ENCODE results near the gene DPP7.
"Not testable (repeated sequence)": the region's sequence is repeated elsewhere in the genome, so short reads cannot be mapped to it uniquely, and the experiment has no call there.

DPP7 gene

DNA sequence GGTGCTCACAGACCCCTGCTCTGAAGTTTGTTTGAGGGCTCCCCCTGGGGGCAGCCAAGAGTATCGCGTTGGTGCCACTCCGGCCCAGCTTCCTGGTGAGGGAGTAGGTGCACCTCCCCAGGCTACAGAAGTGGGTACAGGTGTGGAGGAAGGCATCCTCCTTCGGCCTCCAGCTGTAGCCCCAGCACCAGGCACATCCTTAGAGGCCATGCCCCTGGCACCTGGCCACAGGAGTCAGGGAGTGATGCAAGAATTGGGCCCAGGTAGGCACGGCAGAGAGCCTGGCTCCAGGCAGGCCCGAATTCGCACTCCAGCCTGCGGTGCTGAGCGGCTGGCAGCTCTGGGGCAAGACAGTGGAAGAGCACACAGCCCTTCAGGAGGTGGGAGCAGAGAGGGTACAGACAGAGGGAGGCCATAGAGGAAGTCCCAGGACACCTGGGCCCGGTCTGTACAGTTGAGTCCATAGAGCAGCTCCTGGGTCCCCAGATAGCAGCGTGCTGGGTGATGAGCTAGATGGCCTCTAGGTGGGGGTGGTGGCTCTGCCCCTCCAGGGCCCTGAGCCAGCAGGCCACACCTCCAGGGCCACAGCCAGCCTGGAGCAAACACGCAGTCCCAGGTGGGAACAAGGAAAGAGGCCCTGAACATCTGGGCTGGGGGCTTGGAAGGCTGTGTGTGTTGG lies 46.5 kb downstream of the DPP7 start:
- Histone ChIP-seq H3K36me3 (ENCODE audit: control insufficient read depth, insufficient read depth, low read length) (peaks cover 10% of the 10 kb centered on the region), H3K9me3 (ENCODE audit: control insufficient read depth, insufficient read depth, low read length) (no peaks in the 10 kb centered on the region), H3K4me1 (ENCODE audit: control insufficient read depth, insufficient read depth, low read length) (no peaks in the 10 kb centered on the region), H3K9ac (ENCODE audit: low read depth, low read length) (no peak overlapping the region), H3K27me3 (ENCODE audit: control insufficient read depth, insufficient read depth, low read length) (peaks cover 11% of the 10 kb centered on the region), H3K4me3 (ENCODE audit: low read depth, low read length) (no peak overlapping the region)

GRCh38 chr9:137066096-137066861 lies 48.3 kb downstream of the DPP7 start:
- Histone ChIP-seq H3K4me3 (ENCODE audit: low read depth, low read length) (no peak overlapping the region), H3K27me3 (ENCODE audit: control insufficient read depth, insufficient read depth, low read length) (peaks cover 8% of the 10 kb centered on the region), H3K36me3 (ENCODE audit: control insufficient read depth, insufficient read depth, low read length) (peaks cover 10% of the 10 kb centered on the region), H3K4me1 (ENCODE audit: control insufficient read depth, insufficient read depth, low read length) (no peaks in the 10 kb centered on the region), H3K9me3 (ENCODE audit: control insufficient read depth, insufficient read depth, low read length) (no peaks in the 10 kb centered on the region), H3K9ac (ENCODE audit: low read depth, low read length) (no peak overlapping the region)

DNA sequence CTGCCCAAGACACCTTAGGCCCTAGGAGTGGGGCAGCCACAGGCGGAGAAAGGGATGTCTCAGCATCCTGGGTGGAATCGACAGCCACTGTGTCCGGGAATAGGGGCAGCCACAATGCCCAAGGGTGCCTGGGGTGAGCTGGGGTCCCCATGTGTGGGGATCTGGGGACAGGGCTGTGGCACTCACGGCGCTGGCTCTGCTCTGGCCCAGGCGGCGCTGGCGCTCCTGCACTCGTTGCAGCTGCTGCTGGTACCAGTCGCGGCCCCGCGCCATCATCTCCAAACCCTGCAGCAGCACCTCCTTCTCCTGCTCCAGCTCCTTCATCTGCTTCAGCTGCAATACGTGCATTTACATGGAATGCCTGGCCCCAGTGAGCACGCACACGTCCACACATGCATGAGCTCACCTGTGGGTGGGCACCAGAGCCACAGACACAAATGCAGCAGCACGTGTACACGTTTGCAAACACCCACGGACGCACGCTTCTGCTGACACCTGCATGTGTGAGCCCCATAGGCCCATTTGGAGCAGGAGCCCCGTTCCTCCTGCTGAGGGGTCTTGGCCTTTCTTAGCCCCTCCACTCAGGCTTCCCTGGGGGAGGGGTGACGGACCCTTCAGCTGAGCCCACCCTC lies 49.1 kb downstream of the DPP7 start:
- peaks cover 7% of the 10 kb centered on the region for H3K27me3 ChIP-seq (ENCODE audit: control insufficient read depth, insufficient read depth, low read length)
- no peaks in the 10 kb centered on the region for H3K4me1 ChIP-seq (ENCODE audit: control insufficient read depth, insufficient read depth, low read length)
- no peak overlapping the region for H3K9ac ChIP-seq (ENCODE audit: low read depth, low read length)
- H3K4me3 ChIP-seq (ENCODE audit: low read depth, low read length): no peak overlapping the region
- peaks cover 10% of the 10 kb centered on the region for H3K36me3 ChIP-seq (ENCODE audit: control insufficient read depth, insufficient read depth, low read length)
- no peaks in the 10 kb centered on the region for H3K9me3 ChIP-seq (ENCODE audit: control insufficient read depth, insufficient read depth, low read length)

DNA sequence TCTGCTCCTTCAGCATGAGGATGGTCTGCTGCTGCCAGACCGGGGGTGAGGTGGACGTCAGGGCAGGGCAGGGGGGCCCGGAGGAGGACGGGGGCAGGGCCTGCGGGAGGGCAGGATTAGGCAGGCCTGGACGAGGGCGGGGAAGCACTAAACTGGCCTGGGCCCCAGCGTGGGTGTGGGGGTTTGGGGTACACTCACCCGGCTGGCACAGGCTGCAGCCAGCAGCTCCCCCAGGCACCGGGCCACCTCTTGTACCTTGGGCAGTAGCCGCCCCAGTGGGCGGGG lies 49.7 kb downstream of the DPP7 start:
- H3K4me3 ChIP-seq (ENCODE audit: low read depth, low read length): no peak overlapping the region
- H3K36me3 ChIP-seq (ENCODE audit: control insufficient read depth, insufficient read depth, low read length): peaks cover 10% of the 10 kb centered on the region
- no peak overlapping the region for H3K9ac ChIP-seq (ENCODE audit: low read depth, low read length)
- H3K27me3 ChIP-seq (ENCODE audit: control insufficient read depth, insufficient read depth, low read length): peaks cover 7% of the 10 kb centered on the region
- no peaks in the 10 kb centered on the region for H3K9me3 ChIP-seq (ENCODE audit: control insufficient read depth, insufficient read depth, low read length)
- H3K4me1 ChIP-seq (ENCODE audit: control insufficient read depth, insufficient read depth, low read length): no peaks in the 10 kb centered on the region

GRCh38 chr9:137064027-137064879 lies 50.3 kb downstream of the DPP7 start:
- H3K9me3 ChIP-seq (ENCODE audit: control insufficient read depth, insufficient read depth, low read length): no peaks in the 10 kb centered on the region
- peaks cover 4% of the 10 kb centered on the region for H3K27me3 ChIP-seq (ENCODE audit: control insufficient read depth, insufficient read depth, low read length)
- no peak overlapping the region for H3K9ac ChIP-seq (ENCODE audit: low read depth, low read length)
- peaks cover 10% of the 10 kb centered on the region for H3K36me3 ChIP-seq (ENCODE audit: control insufficient read depth, insufficient read depth, low read length)
- no peak overlapping the region for H3K4me3 ChIP-seq (ENCODE audit: low read depth, low read length)
- no peaks in the 10 kb centered on the region for H3K4me1 ChIP-seq (ENCODE audit: control insufficient read depth, insufficient read depth, low read length)

DNA sequence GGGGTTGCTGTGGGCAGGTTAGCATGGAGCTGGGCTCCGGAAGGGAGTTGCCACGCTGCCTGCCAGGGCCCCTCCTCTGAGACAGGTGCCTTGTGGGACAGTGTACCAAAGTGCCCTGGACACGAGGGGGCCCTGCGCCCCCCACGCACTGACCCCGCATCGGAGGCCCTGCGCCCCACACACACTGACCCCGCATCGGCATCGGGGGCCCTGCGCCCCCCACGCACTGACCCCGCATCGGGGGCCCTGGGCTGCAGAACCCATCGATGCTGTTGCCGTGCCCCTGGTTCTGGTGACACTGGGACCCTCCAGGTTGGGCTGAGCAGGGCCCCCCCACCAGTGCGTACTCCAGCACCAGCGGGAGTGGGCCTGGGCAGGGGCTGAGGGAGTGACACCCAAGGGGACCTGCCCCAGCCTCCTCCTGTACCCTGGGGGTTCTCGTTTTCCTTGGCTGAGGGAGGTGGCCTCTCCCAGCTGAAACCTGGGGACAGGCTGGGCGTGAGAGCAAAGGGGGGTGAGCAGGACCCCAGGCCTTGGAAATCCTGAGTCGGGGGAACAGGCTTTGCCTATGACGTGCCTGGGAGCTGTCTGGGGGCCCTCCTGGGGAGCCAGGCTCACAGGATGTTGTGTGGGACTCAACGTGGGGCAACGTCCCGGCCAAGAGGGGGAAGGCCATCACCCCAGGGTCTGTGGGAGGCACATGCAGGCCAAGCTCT lies 51.1 kb downstream of the DPP7 start:
- Histone ChIP-seq H3K9ac (ENCODE audit: low read depth, low read length) (no peak overlapping the region), H3K27me3 (ENCODE audit: control insufficient read depth, insufficient read depth, low read length) (no peaks in the 10 kb centered on the region), H3K4me3 (ENCODE audit: low read depth, low read length) (no peak overlapping the region), H3K4me1 (ENCODE audit: control insufficient read depth, insufficient read depth, low read length) (no peaks in the 10 kb centered on the region), H3K36me3 (ENCODE audit: control insufficient read depth, insufficient read depth, low read length) (peaks cover 10% of the 10 kb centered on the region), H3K9me3 (ENCODE audit: control insufficient read depth, insufficient read depth, low read length) (no peaks in the 10 kb centered on the region)

DNA sequence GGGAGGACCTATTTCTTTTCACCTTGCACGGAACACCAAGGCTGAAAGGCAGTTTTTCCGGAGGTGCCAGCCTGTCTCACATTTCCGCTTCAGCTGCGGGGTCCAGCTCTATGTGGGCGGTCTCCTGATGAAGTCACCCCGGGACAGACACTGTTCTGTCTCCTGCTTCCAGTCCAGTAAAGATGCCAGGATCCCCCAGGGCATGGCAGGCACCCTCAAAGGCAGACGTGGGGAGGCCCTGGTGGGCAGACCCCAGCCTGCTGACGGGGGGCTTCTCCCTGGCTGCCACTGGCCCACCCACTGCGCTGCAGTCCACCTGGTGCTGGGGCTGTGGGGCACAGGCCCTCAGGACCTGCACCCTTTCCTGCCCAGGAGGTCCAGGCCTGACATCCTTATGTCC lies 51.7 kb downstream of the DPP7 start:
- not testable (repeated sequence) for H3K9me3 ChIP-seq (ENCODE audit: control insufficient read depth, insufficient read depth, low read length); H3K4me3 ChIP-seq (ENCODE audit: low read depth, low read length); H3K36me3 ChIP-seq (ENCODE audit: control insufficient read depth, insufficient read depth, low read length); H3K9ac ChIP-seq (ENCODE audit: low read depth, low read length); H3K27me3 ChIP-seq (ENCODE audit: control insufficient read depth, insufficient read depth, low read length); H3K4me1 ChIP-seq (ENCODE audit: control insufficient read depth, insufficient read depth, low read length)

DNA sequence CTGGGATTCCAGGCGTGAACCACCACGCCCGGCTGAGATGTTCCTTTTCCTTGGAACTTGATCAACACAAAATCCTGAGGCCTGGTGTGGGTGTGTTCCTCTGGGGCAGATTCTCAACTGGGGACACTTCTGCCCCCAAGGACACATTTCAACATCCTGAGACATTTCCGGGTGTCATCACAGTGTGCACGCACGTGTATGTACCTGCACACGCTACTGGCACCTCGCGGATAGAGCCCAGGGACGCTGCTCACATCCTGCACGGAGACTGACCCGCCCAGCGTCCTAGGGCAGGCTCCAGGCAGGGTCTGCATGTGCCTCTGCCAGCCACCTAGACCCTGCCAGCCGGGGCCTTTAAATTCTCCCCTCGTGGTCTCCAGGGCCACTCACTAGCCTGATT lies 52.1 kb downstream of the DPP7 start:
- Histone ChIP-seq H3K27me3 (ENCODE audit: control insufficient read depth, insufficient read depth, low read length) (no peaks in the 10 kb centered on the region), H3K4me3 (ENCODE audit: low read depth, low read length) (no peak overlapping the region), H3K4me1 (ENCODE audit: control insufficient read depth, insufficient read depth, low read length) (no peaks in the 10 kb centered on the region), H3K9me3 (ENCODE audit: control insufficient read depth, insufficient read depth, low read length) (no peaks in the 10 kb centered on the region), H3K9ac (ENCODE audit: low read depth, low read length) (no peak overlapping the region), H3K36me3 (ENCODE audit: control insufficient read depth, insufficient read depth, low read length) (peaks cover 10% of the 10 kb centered on the region)

All from iPS-15b (cell line).